ENCODE data around the gene DOCK10.

Gene DOCK10

DNA sequence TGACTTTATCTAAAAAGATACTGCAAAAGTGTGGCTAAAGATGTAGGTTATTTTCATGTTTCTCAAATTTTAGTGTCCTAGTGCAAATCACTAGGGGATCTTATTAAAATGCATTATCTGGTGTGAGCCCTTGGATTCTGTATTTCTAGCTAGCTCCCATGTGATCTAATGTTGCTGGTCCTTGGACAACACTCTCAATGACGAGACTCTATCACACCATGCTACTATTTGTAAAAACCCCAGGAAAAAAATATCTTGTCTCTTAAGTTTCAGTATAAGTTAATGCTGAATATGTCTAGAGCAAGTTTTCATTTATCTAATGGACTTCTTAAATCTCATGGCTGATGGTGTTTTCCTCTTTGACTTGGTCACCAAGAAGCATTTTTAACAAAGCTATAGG is 5.8 kb downstream of the DOCK10 start:
- Histone ChIP-seq H3K4me1 (ENCODE audit: insufficient read depth, low read length) (peaks cover 31% of the 10 kb centered on the region), H3K4me3 (ENCODE audit: low read depth in 1 of 2, low read length in 2 of 2) (no peak overlapping the region), H3K36me3 (ENCODE audit: insufficient read depth, low read length) (peaks cover 7% of the 10 kb centered on the region), H3K4me2 (ENCODE audit: insufficient read depth, low read length) (no peak overlapping the region), H3K9ac (ENCODE audit: low read depth, low read length) (no peak overlapping the region), H3K27me3 (ENCODE audit: insufficient read depth, low read length, poor library complexity) (no peaks in the 10 kb centered on the region), H3K9me3 (ENCODE audit: insufficient read depth, low read length, severe bottlenecking) (no peaks in the 10 kb centered on the region), H3K27ac (ENCODE audit: low read length) (no peak overlapping the region), H3K79me2 (ENCODE audit: insufficient read depth, low read length) (peaks cover 91% of the 10 kb centered on the region), H4K20me1 (ENCODE audit: insufficient read depth, low read length) (peaks cover 45% of the 10 kb centered on the region), H2AFZ (ENCODE audit: low read depth, low read length) (no peak overlapping the region)
- TF ChIP-seq CTCF (IDR thresholded peaks at IDR 0.05; ENCODE audit: borderline replicate concordance, extremely low read depth, low read length, poor library complexity, severe bottlenecking) (no peak), EZH2 (IDR thresholded peaks at IDR 0.05; ENCODE audit: borderline replicate concordance, low read depth, low read length, severe bottlenecking) (no peak)
- ATAC-seq (ENCODE audit: insufficient read depth, low read depth): no peak
- no peak for DNase-seq

DNA sequence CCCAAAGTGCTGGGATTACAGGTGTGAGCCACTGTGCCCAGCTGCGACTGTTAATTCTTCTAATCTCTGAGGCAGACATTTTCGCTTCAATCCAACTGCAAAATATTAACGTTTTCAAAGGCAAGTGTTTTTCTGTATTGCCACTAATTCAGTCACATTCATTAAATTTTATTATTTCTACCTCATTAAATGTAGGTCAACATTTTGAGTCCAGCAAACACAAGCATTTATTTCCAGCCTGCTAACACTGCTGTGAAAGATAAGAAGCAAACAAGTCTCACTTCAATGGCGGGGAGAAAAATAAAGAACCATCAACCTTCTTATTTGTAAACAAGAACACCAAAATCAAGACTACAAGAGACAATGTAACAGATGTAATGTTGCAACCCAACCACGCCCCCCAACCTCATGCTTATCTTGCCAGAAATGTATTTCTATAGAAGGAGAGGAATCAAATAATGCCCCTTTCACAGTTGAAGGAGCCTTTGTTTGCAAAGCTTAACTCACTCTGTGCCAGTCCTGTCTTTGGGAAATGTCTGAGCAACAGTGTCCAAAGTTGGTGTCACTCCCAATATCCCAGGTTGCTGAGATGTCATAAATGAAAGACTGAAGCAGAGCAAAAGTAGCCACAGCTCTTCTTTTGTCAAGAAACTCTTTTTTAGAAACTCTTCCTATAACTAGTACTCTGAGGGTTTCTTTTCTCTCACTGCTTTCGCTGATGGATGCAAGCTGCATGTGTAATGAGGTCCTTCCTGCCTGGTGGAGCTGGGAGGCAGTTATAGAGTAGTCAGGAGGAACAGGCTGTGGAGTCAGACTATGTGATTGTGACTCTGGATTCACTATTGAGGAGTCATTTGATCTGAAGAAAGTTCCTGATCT is 8.6 kb downstream of the DOCK10 start:
- Histone ChIP-seq H4K20me1 (ENCODE audit: insufficient read depth, low read length) (peaks cover 40% of the 10 kb centered on the region), H3K4me3 (ENCODE audit: low read depth in 1 of 2, low read length in 2 of 2) (no peak overlapping the region), H3K9ac (ENCODE audit: low read depth, low read length) (no peak overlapping the region), H2AFZ (ENCODE audit: low read depth, low read length) (no peak overlapping the region), H3K27ac (ENCODE audit: low read length) (no peak overlapping the region), H3K4me1 (ENCODE audit: insufficient read depth, low read length) (peaks cover 15% of the 10 kb centered on the region), H3K79me2 (ENCODE audit: insufficient read depth, low read length) (peaks cover 88% of the 10 kb centered on the region), H3K4me2 (ENCODE audit: insufficient read depth, low read length) (no peak overlapping the region), H3K27me3 (ENCODE audit: insufficient read depth, low read length, poor library complexity) (no peaks in the 10 kb centered on the region), H3K36me3 (ENCODE audit: insufficient read depth, low read length) (peaks cover 7% of the 10 kb centered on the region; the same call in 1 of the 2 replicates), H3K9me3 (ENCODE audit: insufficient read depth, low read length, severe bottlenecking) (no peaks in the 10 kb centered on the region)
- TF ChIP-seq EZH2 (IDR thresholded peaks at IDR 0.05; ENCODE audit: borderline replicate concordance, low read depth, low read length, severe bottlenecking) (no peak), CTCF (IDR thresholded peaks at IDR 0.05; ENCODE audit: borderline replicate concordance, extremely low read depth, low read length, poor library complexity, severe bottlenecking) (no peak)
- ATAC-seq (ENCODE audit: insufficient read depth, low read depth) (no peak; the same call in 2 of the 3 replicates), DNase-seq (no peak)

DNA sequence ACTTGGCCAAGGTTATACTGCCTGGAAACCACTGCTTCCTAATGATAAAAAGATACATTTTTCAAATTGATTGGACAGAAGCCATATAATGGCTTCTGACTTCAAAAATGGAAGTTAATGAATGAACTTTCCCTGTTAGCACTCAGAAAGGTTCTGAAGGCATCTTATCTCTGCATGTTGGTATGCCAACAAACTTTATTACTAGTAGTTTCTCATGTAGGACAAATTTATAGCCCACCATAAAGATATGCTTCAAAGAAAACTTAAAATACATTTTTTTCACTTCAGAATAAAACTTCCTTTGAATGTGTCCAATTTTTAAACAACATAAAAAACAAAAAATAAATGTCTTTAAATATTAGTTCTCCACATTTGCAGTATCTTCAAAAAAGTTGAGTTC is 10.0 kb downstream of the DOCK10 start:
- Histone ChIP-seq H3K79me2 (ENCODE audit: insufficient read depth, low read length) (peaks cover 87% of the 10 kb centered on the region), H3K4me3 (ENCODE audit: low read depth in 1 of 2, low read length in 2 of 2) (no peak overlapping the region), H3K27me3 (ENCODE audit: insufficient read depth, low read length, poor library complexity) (no peaks in the 10 kb centered on the region), H3K9me3 (ENCODE audit: insufficient read depth, low read length, severe bottlenecking) (no peaks in the 10 kb centered on the region), H3K4me1 (ENCODE audit: insufficient read depth, low read length) (peaks cover 21% of the 10 kb centered on the region), H3K27ac (ENCODE audit: low read length) (no peak overlapping the region), H3K4me2 (ENCODE audit: insufficient read depth, low read length) (no peak overlapping the region), H3K36me3 (ENCODE audit: insufficient read depth, low read length) (peaks cover 7% of the 10 kb centered on the region; the same call in 1 of the 2 replicates), H3K9ac (ENCODE audit: low read depth, low read length) (no peak overlapping the region), H2AFZ (ENCODE audit: low read depth, low read length) (no peak overlapping the region), H4K20me1 (ENCODE audit: insufficient read depth, low read length) (peaks cover 41% of the 10 kb centered on the region)
- DNase-seq (no peak), ATAC-seq (ENCODE audit: insufficient read depth, low read depth) (no peak)
- TF ChIP-seq CTCF (IDR thresholded peaks at IDR 0.05; ENCODE audit: borderline replicate concordance, extremely low read depth, low read length, poor library complexity, severe bottlenecking) (no peak), EZH2 (IDR thresholded peaks at IDR 0.05; ENCODE audit: borderline replicate concordance, low read depth, low read length, severe bottlenecking) (no peak)

Measured in DND-41 (cell line).